GM13977 (cell line): ENCODE results near the gene DRC3.
A peak's percentile ranks its signal among the peaks of the same experiment; 100 is the strongest.

ENCODE experiments used
- DNase-seq: peaks from one replicate; pipeline ENCODE4 v3.0.0; 2012; ENCODE audit warnings: low spot score
- in situ Hi-C: fragments of 300-500 bp; cut with MboI; formaldehyde crosslinking; loops from one replicate; pipeline ENCODE4 v1.12.0; 2022; ENCODE audit warnings: low sequenced_read_pairs, low pct_unique_long_range_greater_than_20kb, mixed read lengths, inconsistent platforms; ENCODE audit not compliant: unreplicated experiment
- TF ChIP-seq, protein P1 (sequence below): IDR thresholded peaks from 2 replicates; pipeline ENCODE4 v1.5.1; 2012; ENCODE audit warnings: mild to moderate bottlenecking, control low read depth; ENCODE audit not compliant: insufficient read depth; ENCODE audit errors: extremely low read depth, missing control alignments

Gene DRC3

GRCh38 chr17:17972126-17972951 is at the start of gene DRC3, which contains the start of gene TOM1L2:
TSS of gene DRC3 (plus strand) at chr17:17972862. CDS start at chr17:17977599, 4,737 bp downstream.
TSS of gene TOM1L2 (minus strand) at chr17:17972400. CDS start at chr17:17972313, 87 bp downstream.
- in situ Hi-C loops, result no loop called here
- TF ChIP-seq, protein P1, sequence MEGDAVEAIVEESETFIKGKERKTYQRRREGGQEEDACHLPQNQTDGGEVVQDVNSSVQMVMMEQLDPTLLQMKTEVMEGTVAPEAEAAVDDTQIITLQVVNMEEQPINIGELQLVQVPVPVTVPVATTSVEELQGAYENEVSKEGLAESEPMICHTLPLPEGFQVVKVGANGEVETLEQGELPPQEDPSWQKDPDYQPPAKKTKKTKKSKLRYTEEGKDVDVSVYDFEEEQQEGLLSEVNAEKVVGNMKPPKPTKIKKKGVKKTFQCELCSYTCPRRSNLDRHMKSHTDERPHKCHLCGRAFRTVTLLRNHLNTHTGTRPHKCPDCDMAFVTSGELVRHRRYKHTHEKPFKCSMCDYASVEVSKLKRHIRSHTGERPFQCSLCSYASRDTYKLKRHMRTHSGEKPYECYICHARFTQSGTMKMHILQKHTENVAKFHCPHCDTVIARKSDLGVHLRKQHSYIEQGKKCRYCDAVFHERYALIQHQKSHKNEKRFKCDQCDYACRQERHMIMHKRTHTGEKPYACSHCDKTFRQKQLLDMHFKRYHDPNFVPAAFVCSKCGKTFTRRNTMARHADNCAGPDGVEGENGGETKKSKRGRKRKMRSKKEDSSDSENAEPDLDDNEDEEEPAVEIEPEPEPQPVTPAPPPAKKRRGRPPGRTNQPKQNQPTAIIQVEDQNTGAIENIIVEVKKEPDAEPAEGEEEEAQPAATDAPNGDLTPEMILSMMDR, result no peak

DNA sequence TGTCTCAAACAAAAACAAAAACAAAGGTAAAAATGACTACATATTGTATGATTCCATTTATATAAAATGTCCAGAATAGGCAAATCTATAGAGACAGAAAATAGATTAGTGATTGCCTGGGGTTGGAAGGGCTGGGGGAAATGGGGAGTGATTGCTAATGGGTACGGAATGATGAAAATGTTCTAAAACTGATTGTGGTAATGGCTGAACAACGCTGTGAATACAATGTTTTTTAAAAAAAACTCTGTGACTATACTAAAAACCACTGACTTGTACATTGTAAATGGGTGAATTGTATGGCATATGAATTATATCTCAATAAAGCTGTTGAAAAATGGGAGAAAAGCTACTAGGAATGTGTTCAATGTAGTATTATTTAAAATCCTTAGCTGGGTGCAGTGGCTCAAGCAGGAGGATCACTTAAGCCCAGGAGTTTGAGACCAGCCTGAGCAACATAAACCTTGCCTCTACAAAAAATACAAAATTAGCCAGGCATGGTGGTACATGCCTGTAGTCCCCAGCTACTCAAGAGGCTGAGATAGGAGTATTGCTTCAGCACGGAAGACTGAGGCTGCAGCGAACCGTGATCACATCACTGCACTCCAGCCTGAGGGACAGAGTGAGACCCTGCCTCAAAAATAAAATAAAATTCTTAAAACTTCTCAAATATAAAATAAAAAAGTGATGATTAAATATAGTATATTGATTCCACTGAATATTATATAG is 48.4 kb upstream of the DRC3 start:
- TF ChIP-seq, protein P1, result no peak
- DNase-seq, result no peak
- in situ Hi-C loops, result no loop called here

More at GRCh38 chr17:17972126-17972951, at the start of gene DRC3, which contains the start of gene TOM1L2:
- DNase-seq, result peak; percentile 99

- TF ChIP-seq, protein P1, result no peak
- in situ Hi-C loops, result no loop called here
- DNase-seq, result no peak
These were observed 47.8 kb upstream of the DRC3 start for GRCh38 chr17:17924857-17925250.

GRCh38 chr17:17926036-17926435 is 46.6 kb upstream of the DRC3 start:
- TF ChIP-seq, protein P1, result no peak
- in situ Hi-C loops, result no loop called here
- DNase-seq, result no peak

GRCh38 chr17:17926840-17927449 is 45.7 kb upstream of the DRC3 start:
- DNase-seq, result no peak
- in situ Hi-C loops, result no loop called here
- TF ChIP-seq, protein P1, result no peak
